ENCODE measurements around the gene CDCP2.

Gene CDCP2

GRCh38 chr1:54160351-54160750 lies 7.6 kb upstream of the CDCP2 start:
- Mint-ChIP-seq H3K27ac (no peak overlapping the region), H3K27me3 (ENCODE audit: low read depth) (peaks cover 3% of the 10 kb centered on the region), H3K9me3 (no peaks in the 10 kb centered on the region), H3K36me3 (ENCODE audit: low read depth) (no peaks in the 10 kb centered on the region), H3K4me1 (no peaks in the 10 kb centered on the region), H3K4me3 (no peak overlapping the region)
- TF ChIP-seq, protein P1, sequence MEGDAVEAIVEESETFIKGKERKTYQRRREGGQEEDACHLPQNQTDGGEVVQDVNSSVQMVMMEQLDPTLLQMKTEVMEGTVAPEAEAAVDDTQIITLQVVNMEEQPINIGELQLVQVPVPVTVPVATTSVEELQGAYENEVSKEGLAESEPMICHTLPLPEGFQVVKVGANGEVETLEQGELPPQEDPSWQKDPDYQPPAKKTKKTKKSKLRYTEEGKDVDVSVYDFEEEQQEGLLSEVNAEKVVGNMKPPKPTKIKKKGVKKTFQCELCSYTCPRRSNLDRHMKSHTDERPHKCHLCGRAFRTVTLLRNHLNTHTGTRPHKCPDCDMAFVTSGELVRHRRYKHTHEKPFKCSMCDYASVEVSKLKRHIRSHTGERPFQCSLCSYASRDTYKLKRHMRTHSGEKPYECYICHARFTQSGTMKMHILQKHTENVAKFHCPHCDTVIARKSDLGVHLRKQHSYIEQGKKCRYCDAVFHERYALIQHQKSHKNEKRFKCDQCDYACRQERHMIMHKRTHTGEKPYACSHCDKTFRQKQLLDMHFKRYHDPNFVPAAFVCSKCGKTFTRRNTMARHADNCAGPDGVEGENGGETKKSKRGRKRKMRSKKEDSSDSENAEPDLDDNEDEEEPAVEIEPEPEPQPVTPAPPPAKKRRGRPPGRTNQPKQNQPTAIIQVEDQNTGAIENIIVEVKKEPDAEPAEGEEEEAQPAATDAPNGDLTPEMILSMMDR (IDR thresholded peaks at IDR 0.05; ENCODE audit: unreplicated experiment in 3 of 3) = no peak

GRCh38 chr1:54159733-54160316 lies 7.0 kb upstream of the CDCP2 start:
- Mint-ChIP-seq H3K4me3 (no peak overlapping the region), H3K4me1 (no peaks in the 10 kb centered on the region), H3K27ac (no peak overlapping the region), H3K9me3 (no peaks in the 10 kb centered on the region), H3K36me3 (ENCODE audit: low read depth) (no peaks in the 10 kb centered on the region), H3K27me3 (ENCODE audit: low read depth) (peaks cover under 1% of the 10 kb centered on the region)
- TF ChIP-seq, protein P1 (IDR thresholded peaks at IDR 0.05; ENCODE audit: unreplicated experiment in 3 of 3) = no peak

GRCh38 chr1:54158071-54158470 lies 5.3 kb upstream of the CDCP2 start:
- peaks cover 4% of the 10 kb centered on the region for H3K27me3 Mint-ChIP-seq (ENCODE audit: low read depth)
- no peak overlapping the region for H3K27ac Mint-ChIP-seq
- no peaks in the 10 kb centered on the region for H3K9me3 Mint-ChIP-seq
- no peak overlapping the region for H3K4me3 Mint-ChIP-seq
- no peaks in the 10 kb centered on the region for H3K36me3 Mint-ChIP-seq (ENCODE audit: low read depth)
- TF ChIP-seq, protein P1 (IDR thresholded peaks at IDR 0.05; ENCODE audit: unreplicated experiment in 3 of 3) = no peak
- H3K4me1 Mint-ChIP-seq = peaks cover 11% of the 10 kb centered on the region

GRCh38 chr1:54157401-54157800 lies 4.6 kb upstream of the CDCP2 start:
- Mint-ChIP-seq H3K36me3 (ENCODE audit: low read depth) (no peaks in the 10 kb centered on the region), H3K4me1 (peaks cover 11% of the 10 kb centered on the region), H3K9me3 (no peaks in the 10 kb centered on the region), H3K4me3 (no peak overlapping the region), H3K27me3 (ENCODE audit: low read depth) (peaks cover 4% of the 10 kb centered on the region), H3K27ac (no peak overlapping the region)
- TF ChIP-seq, protein P1 (IDR thresholded peaks at IDR 0.05; ENCODE audit: unreplicated experiment in 3 of 3) = no peak

DNA sequence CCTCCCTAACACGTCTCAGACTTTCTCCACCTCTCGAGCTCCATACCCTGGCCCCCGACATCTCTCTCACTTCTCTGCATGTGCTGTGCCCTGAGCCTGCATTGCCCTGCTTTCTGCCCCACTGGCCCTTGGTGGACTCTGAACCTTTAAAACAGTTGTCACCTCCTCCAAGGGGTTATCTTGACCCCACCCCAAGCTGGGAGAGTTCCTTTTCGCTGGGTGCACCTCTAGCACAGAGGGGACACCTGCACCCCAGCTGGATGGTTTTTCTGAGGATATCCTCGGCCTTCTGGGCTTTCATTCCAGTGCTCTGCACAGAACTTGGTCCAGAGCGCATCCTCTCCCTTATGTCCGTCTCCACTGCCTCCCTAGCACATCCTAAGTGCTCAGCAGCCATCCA lies 4.2 kb upstream of the CDCP2 start:
- Mint-ChIP-seq H3K27ac (no peak overlapping the region), H3K4me3 (no peak overlapping the region), H3K4me1 (peaks cover 11% of the 10 kb centered on the region), H3K9me3 (no peaks in the 10 kb centered on the region), H3K36me3 (ENCODE audit: low read depth) (no peaks in the 10 kb centered on the region), H3K27me3 (ENCODE audit: low read depth) (peaks cover 4% of the 10 kb centered on the region)
- TF ChIP-seq, protein P1 (IDR thresholded peaks at IDR 0.05; ENCODE audit: unreplicated experiment in 3 of 3) = no peak

GRCh38 chr1:54156201-54156600 lies 3.4 kb upstream of the CDCP2 start:
- Mint-ChIP-seq H3K36me3 (ENCODE audit: low read depth) (no peaks in the 10 kb centered on the region), H3K27ac (no peak overlapping the region), H3K4me1 (peaks cover 11% of the 10 kb centered on the region), H3K27me3 (ENCODE audit: low read depth) (peaks cover 4% of the 10 kb centered on the region), H3K9me3 (no peaks in the 10 kb centered on the region), H3K4me3 (no peak overlapping the region)
- TF ChIP-seq, protein P1 (IDR thresholded peaks at IDR 0.05; ENCODE audit: unreplicated experiment in 3 of 3) = no peak
